ENCODE results near the gene GABBR2.

The GABBR2 gene

GRCh38 chr9:98607152-98607551, 101.6 kb downstream of the GABBR2 start:
- no peak for FAIRE-seq
- DNase-seq (ENCODE audit: insufficient read length, low spot score), result no peak
- TF ChIP-seq CTCF (IDR thresholded peaks at IDR 0.05; ENCODE audit: insufficient read depth, missing control alignments), result no peak

DNA sequence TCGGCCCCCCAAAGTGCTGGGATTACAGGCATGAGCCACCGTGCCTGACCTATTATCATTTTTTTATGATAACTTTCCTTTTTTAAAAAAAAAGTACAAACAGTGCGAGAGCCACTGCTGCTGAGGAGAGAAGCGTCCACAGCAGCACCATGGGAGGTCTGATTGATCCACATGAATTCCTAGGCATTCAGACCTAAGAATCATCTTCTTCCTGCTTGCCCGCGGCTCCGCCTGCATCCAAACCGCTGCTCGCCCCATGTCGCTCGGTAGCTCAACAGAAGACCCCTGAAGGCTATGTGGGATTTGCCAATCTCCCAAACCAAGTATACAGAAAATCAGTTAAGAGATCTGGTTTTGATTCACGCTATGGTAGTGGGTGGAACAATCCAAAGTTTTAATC, 102.0 kb downstream of the GABBR2 start:
- TF ChIP-seq CTCF (IDR thresholded peaks at IDR 0.05; ENCODE audit: insufficient read depth, missing control alignments), result no peak
- FAIRE-seq (no peak), DNase-seq (ENCODE audit: insufficient read length, low spot score) (no peak)

- no peak for TF ChIP-seq CTCF (IDR thresholded peaks at IDR 0.05; ENCODE audit: insufficient read depth, missing control alignments)
- FAIRE-seq (no peak), DNase-seq (ENCODE audit: insufficient read length, low spot score) (no peak)
Observed at GRCh38 chr9:98605116-98605515, 103.6 kb downstream of the GABBR2 start.

- FAIRE-seq (no peak), DNase-seq (ENCODE audit: insufficient read length, low spot score) (no peak)
- TF ChIP-seq CTCF (IDR thresholded peaks at IDR 0.05; ENCODE audit: insufficient read depth, missing control alignments), result no peak
Observed at GRCh38 chr9:98603821-98604383, 104.8 kb downstream of the GABBR2 start.

GRCh38 chr9:98602839-98603500, 105.8 kb downstream of the GABBR2 start:
- TF ChIP-seq CTCF (IDR thresholded peaks at IDR 0.05; ENCODE audit: insufficient read depth, missing control alignments), result no peak
- no peak for FAIRE-seq
- DNase-seq (ENCODE audit: insufficient read length, low spot score), result no peak

- no peak for DNase-seq (ENCODE audit: insufficient read length, low spot score)
- no peak for TF ChIP-seq CTCF (IDR thresholded peaks at IDR 0.05; ENCODE audit: insufficient read depth, missing control alignments)
- no peak for FAIRE-seq
Observed at GRCh38 chr9:98600631-98601030, 108.1 kb downstream of the GABBR2 start.

- no peak for FAIRE-seq
- DNase-seq (ENCODE audit: insufficient read length, low spot score), result no peak
- no peak for TF ChIP-seq CTCF (IDR thresholded peaks at IDR 0.05; ENCODE audit: insufficient read depth, missing control alignments)
Observed at GRCh38 chr9:98599566-98600216, 109.0 kb downstream of the GABBR2 start.

All from D721Med (cell line).